ENCODE data around the gene CALR. TPM values are rescaled to one million over a fixed set of nuclear protein-coding genes. Genes with fewer than 3 reads are reported as not detected.

The CALR gene
- total RNA-seq, 1 experiment from 2014 or later = 1,088 TPM

DNA sequence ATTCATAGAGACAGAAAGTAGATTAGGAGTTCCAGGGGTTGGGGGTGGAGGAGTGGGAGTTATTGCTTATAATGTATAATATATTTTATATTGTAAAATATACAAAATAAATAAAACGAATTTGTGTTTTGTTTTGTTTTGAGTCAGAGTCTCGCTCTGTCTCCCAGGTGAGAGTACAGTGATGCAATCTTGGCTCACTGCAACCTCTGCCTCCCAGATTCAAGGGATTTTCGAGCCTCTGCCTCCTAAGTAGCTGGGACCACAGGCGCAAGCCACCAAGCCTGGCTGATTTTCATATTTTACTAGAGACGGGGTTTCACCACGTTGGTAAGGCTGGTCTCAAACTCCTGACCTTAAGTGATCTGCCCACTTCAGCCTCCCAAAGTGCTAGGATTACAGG lies 21.1 kb downstream of the CALR start (continued):
- TF ChIP-seq NR3C1 (CRISPR knock-in tag; conservative IDR thresholded peaks at IDR 0.05; ENCODE audit: low read depth) = no peak
- TF ChIP-seq, protein P1, sequence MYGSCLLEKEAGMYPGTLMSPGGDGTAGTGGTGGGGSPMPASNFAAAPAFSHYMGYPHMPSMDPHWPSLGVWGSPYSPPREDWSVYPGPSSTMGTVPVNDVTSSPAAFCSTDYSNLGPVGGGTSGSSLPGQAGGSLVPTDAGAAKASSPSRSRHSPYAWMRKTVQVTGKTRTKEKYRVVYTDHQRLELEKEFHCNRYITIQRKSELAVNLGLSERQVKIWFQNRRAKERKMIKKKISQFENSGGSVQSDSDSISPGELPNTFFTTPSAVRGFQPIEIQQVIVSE (CRISPR knock-in tag; IDR thresholded peaks at IDR 0.05; ENCODE audit: borderline replicate concordance) = no peak
- TF ChIP-seq ZNF671 (CRISPR knock-in tag; IDR thresholded peaks at IDR 0.05) = no peak
- TF ChIP-seq, protein P2, sequence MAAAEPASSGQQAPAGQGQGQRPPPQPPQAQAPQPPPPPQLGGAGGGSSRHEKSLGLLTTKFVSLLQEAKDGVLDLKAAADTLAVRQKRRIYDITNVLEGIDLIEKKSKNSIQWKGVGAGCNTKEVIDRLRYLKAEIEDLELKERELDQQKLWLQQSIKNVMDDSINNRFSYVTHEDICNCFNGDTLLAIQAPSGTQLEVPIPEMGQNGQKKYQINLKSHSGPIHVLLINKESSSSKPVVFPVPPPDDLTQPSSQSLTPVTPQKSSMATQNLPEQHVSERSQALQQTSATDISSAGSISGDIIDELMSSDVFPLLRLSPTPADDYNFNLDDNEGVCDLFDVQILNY (CRISPR knock-in tag; IDR thresholded peaks at IDR 0.05) = no peak
- no peak for TF ChIP-seq GTF2I (CRISPR knock-in tag; conservative IDR thresholded peaks at IDR 0.05)

DNA sequence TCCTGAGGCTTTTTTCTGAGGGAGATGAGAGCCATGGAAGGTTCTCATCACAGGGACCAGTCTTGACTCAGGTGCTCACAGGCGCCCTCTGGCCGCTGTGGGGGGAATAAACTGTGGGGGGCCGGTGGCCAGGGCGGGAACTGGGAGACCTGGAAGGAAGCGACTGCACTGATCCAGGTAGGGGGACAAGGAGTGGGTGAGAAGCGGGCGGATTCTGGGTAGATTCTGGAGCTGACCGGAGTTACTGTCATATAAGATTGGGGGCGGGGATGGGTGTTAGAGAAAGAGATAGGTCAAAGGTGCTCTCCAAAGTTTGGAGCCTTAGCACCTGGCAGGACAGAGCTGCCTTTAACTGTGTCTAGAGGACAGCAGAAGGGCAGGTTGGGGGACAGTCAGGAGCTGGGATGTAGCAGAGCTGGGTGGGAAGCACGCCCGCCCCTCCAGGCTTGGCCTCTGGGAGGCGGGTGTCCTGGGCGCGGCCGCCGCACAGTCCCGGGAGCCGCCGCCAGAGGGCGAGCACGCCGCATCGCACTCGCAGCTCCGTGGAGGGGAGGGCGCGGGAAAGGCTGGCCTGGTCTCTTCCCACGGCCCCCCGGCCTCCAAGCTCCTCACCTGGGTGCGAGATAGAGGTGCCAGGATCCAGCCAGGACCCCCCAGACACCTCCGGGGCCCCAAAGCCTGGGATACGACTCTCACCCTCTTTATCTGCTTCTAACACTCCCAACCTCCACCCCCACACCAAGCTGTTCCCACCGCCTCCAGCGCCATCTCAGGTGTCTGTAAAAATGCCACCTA lies 26.8 kb downstream of the CALR start:
- Mint-ChIP-seq H3K36me3 (no peaks in the 10 kb centered on the region), H3K27me3 (ENCODE audit: low read depth) (peaks cover 14% of the 10 kb centered on the region), H3K4me1 (0 out of 2 replicates have a peak, but pooled peaks cover 5% of the 10 kb centered on the region), H3K9me3 (peaks cover under 1% of the 10 kb centered on the region), H3K4me3 (peak overlapping the region; percentile 71), H3K27ac (peak overlapping the region; percentile 65)
- ChIA-PET POLR2A (interaction anchor here (0.6 to 1.8 kb wide), 15 partner anchors 9 to 216 kb away, joined by 3 to 14 read pairs (median 4); partner anchors contain the start of genes DNASE2, GCDH and JUNB), CTCF (interaction anchor here (0.5 to 5.1 kb wide), 86 partner anchors 11 to 1507 kb away, joined by 3 to 197 read pairs (median 7); partner anchors contain the start of genes CALR, DNASE2, FARSA and GADD45GIP1)
- DNase-seq (ENCODE audit: low spot score) = peak; percentile 91
- peak; percentile 95 for ATAC-seq
- TF ChIP-seq, protein P3, sequence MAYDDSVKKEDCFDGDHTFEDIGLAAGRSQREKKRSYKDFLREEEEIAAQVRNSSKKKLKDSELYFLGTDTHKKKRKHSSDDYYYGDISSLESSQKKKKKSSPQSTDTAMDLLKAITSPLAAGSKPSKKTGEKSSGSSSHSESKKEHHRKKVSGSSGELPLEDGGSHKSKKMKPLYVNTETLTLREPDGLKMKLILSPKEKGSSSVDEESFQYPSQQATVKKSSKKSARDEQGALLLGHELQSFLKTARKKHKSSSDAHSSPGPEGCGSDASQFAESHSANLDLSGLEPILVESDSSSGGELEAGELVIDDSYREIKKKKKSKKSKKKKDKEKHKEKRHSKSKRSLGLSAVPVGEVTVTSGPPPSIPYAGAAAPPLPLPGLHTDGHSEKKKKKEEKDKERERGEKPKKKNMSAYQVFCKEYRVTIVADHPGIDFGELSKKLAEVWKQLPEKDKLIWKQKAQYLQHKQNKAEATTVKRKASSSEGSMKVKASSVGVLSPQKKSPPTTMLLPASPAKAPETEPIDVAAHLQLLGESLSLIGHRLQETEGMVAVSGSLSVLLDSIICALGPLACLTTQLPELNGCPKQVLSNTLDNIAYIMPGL (CRISPR knock-in tag; IDR thresholded peaks at IDR 0.05) = peak; percentile 97; the same call in 1 of the 2 replicates
- TF ChIP-seq, protein P4, sequence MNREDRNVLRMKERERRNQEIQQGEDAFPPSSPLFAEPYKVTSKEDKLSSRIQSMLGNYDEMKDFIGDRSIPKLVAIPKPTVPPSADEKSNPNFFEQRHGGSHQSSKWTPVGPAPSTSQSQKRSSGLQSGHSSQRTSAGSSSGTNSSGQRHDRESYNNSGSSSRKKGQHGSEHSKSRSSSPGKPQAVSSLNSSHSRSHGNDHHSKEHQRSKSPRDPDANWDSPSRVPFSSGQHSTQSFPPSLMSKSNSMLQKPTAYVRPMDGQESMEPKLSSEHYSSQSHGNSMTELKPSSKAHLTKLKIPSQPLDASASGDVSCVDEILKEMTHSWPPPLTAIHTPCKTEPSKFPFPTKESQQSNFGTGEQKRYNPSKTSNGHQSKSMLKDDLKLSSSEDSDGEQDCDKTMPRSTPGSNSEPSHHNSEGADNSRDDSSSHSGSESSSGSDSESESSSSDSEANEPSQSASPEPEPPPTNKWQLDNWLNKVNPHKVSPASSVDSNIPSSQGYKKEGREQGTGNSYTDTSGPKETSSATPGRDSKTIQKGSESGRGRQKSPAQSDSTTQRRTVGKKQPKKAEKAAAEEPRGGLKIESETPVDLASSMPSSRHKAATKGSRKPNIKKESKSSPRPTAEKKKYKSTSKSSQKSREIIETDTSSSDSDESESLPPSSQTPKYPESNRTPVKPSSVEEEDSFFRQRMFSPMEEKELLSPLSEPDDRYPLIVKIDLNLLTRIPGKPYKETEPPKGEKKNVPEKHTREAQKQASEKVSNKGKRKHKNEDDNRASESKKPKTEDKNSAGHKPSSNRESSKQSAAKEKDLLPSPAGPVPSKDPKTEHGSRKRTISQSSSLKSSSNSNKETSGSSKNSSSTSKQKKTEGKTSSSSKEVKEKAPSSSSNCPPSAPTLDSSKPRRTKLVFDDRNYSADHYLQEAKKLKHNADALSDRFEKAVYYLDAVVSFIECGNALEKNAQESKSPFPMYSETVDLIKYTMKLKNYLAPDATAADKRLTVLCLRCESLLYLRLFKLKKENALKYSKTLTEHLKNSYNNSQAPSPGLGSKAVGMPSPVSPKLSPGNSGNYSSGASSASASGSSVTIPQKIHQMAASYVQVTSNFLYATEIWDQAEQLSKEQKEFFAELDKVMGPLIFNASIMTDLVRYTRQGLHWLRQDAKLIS (CRISPR knock-in tag; IDR thresholded peaks at IDR 0.05; ENCODE audit: borderline replicate concordance) = no peak
- TF ChIP-seq, protein P5, sequence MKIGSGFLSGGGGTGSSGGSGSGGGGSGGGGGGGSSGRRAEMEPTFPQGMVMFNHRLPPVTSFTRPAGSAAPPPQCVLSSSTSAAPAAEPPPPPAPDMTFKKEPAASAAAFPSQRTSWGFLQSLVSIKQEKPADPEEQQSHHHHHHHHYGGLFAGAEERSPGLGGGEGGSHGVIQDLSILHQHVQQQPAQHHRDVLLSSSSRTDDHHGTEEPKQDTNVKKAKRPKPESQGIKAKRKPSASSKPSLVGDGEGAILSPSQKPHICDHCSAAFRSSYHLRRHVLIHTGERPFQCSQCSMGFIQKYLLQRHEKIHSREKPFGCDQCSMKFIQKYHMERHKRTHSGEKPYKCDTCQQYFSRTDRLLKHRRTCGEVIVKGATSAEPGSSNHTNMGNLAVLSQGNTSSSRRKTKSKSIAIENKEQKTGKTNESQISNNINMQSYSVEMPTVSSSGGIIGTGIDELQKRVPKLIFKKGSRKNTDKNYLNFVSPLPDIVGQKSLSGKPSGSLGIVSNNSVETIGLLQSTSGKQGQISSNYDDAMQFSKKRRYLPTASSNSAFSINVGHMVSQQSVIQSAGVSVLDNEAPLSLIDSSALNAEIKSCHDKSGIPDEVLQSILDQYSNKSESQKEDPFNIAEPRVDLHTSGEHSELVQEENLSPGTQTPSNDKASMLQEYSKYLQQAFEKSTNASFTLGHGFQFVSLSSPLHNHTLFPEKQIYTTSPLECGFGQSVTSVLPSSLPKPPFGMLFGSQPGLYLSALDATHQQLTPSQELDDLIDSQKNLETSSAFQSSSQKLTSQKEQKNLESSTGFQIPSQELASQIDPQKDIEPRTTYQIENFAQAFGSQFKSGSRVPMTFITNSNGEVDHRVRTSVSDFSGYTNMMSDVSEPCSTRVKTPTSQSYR (CRISPR knock-in tag; IDR thresholded peaks at IDR 0.05) = no peak
- TF ChIP-seq ATF1 (CRISPR knock-in tag; IDR thresholded peaks at IDR 0.05) (no peak), ZNF671 (CRISPR knock-in tag; IDR thresholded peaks at IDR 0.05) (no peak), ELF4 (CRISPR knock-in tag; IDR thresholded peaks at IDR 0.05; ENCODE audit: low read depth) (no peak), SP1 (CRISPR knock-in tag; conservative IDR thresholded peaks at IDR 0.05) (peak; percentile 43; the same call in 1 of the 2 replicates), PRRX2 (CRISPR knock-in tag; IDR thresholded peaks at IDR 0.05) (no peak)
- TF ChIP-seq, protein P6, sequence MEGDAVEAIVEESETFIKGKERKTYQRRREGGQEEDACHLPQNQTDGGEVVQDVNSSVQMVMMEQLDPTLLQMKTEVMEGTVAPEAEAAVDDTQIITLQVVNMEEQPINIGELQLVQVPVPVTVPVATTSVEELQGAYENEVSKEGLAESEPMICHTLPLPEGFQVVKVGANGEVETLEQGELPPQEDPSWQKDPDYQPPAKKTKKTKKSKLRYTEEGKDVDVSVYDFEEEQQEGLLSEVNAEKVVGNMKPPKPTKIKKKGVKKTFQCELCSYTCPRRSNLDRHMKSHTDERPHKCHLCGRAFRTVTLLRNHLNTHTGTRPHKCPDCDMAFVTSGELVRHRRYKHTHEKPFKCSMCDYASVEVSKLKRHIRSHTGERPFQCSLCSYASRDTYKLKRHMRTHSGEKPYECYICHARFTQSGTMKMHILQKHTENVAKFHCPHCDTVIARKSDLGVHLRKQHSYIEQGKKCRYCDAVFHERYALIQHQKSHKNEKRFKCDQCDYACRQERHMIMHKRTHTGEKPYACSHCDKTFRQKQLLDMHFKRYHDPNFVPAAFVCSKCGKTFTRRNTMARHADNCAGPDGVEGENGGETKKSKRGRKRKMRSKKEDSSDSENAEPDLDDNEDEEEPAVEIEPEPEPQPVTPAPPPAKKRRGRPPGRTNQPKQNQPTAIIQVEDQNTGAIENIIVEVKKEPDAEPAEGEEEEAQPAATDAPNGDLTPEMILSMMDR (IDR thresholded peaks at IDR 0.05) = peak; percentile 85
- TF ChIP-seq, protein P7, sequence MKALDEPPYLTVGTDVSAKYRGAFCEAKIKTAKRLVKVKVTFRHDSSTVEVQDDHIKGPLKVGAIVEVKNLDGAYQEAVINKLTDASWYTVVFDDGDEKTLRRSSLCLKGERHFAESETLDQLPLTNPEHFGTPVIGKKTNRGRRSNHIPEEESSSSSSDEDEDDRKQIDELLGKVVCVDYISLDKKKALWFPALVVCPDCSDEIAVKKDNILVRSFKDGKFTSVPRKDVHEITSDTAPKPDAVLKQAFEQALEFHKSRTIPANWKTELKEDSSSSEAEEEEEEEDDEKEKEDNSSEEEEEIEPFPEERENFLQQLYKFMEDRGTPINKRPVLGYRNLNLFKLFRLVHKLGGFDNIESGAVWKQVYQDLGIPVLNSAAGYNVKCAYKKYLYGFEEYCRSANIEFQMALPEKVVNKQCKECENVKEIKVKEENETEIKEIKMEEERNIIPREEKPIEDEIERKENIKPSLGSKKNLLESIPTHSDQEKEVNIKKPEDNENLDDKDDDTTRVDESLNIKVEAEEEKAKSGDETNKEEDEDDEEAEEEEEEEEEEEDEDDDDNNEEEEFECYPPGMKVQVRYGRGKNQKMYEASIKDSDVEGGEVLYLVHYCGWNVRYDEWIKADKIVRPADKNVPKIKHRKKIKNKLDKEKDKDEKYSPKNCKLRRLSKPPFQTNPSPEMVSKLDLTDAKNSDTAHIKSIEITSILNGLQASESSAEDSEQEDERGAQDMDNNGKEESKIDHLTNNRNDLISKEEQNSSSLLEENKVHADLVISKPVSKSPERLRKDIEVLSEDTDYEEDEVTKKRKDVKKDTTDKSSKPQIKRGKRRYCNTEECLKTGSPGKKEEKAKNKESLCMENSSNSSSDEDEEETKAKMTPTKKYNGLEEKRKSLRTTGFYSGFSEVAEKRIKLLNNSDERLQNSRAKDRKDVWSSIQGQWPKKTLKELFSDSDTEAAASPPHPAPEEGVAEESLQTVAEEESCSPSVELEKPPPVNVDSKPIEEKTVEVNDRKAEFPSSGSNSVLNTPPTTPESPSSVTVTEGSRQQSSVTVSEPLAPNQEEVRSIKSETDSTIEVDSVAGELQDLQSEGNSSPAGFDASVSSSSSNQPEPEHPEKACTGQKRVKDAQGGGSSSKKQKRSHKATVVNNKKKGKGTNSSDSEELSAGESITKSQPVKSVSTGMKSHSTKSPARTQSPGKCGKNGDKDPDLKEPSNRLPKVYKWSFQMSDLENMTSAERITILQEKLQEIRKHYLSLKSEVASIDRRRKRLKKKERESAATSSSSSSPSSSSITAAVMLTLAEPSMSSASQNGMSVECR (CRISPR knock-in tag; IDR thresholded peaks at IDR 0.05; ENCODE audit: borderline replicate concordance) = no peak
